GM13977 (cell line): ENCODE results near the gene ZNF442.

ENCODE experiments used
- DNase-seq: peaks from one replicate; pipeline ENCODE4 v3.0.0; 2012; ENCODE audit warnings: low spot score
- in situ Hi-C: fragments of 300-500 bp; cut with MboI; formaldehyde crosslinking; loops from one replicate; pipeline ENCODE4 v1.12.0; 2022; ENCODE audit warnings: low sequenced_read_pairs, low pct_unique_long_range_greater_than_20kb, mixed read lengths, inconsistent platforms; ENCODE audit not compliant: unreplicated experiment
- TF ChIP-seq, protein P1 (sequence below): IDR thresholded peaks from 2 replicates; pipeline ENCODE4 v1.5.1; 2012; ENCODE audit warnings: mild to moderate bottlenecking, control low read depth; ENCODE audit not compliant: insufficient read depth; ENCODE audit errors: extremely low read depth, missing control alignments

The ZNF442 gene

DNA sequence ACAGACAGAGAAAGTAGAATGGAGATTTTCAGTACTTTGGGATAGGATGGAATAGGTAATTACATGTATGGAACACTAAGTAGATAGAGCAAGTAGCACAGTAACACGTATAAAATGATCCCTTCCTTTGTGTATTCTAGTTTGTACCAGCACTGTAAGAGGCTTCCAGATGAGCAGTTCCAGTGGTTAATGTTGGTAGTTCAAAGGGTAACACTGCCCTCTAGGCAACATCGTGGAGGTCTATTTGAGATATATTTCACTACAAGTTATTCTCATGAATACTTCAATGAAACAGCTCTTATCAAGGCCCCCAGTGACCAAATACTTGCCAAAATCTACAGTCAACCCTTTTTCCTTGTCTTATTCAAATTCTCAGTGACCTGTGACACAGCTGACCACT, 18.6 kb downstream of the ZNF442 start:
- TF ChIP-seq, protein P1, sequence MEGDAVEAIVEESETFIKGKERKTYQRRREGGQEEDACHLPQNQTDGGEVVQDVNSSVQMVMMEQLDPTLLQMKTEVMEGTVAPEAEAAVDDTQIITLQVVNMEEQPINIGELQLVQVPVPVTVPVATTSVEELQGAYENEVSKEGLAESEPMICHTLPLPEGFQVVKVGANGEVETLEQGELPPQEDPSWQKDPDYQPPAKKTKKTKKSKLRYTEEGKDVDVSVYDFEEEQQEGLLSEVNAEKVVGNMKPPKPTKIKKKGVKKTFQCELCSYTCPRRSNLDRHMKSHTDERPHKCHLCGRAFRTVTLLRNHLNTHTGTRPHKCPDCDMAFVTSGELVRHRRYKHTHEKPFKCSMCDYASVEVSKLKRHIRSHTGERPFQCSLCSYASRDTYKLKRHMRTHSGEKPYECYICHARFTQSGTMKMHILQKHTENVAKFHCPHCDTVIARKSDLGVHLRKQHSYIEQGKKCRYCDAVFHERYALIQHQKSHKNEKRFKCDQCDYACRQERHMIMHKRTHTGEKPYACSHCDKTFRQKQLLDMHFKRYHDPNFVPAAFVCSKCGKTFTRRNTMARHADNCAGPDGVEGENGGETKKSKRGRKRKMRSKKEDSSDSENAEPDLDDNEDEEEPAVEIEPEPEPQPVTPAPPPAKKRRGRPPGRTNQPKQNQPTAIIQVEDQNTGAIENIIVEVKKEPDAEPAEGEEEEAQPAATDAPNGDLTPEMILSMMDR, result peak; percentile 26
- DNase-seq, result no peak
- in situ Hi-C loops, result no loop called here

DNA sequence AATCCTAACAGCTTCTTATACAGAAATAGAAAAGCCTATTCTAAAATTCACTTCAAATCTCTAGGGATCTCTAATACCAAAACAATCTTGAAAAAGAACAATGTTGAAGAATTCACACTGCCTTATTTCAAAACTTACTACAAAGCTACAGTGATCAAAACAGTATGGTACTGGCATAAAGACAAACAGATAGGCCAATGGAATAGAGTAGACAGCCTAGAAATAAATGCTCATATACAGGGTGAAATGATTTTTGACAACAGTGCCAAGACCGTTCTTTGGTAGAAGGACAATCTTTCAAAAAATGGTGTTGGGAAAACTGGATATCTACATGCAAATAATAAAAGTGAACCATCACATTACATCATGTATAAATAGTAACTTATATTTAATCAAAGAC, 20.3 kb downstream of the ZNF442 start:
- in situ Hi-C loops, result no loop called here
- TF ChIP-seq, protein P1, result no peak
- DNase-seq, result no peak

DNA sequence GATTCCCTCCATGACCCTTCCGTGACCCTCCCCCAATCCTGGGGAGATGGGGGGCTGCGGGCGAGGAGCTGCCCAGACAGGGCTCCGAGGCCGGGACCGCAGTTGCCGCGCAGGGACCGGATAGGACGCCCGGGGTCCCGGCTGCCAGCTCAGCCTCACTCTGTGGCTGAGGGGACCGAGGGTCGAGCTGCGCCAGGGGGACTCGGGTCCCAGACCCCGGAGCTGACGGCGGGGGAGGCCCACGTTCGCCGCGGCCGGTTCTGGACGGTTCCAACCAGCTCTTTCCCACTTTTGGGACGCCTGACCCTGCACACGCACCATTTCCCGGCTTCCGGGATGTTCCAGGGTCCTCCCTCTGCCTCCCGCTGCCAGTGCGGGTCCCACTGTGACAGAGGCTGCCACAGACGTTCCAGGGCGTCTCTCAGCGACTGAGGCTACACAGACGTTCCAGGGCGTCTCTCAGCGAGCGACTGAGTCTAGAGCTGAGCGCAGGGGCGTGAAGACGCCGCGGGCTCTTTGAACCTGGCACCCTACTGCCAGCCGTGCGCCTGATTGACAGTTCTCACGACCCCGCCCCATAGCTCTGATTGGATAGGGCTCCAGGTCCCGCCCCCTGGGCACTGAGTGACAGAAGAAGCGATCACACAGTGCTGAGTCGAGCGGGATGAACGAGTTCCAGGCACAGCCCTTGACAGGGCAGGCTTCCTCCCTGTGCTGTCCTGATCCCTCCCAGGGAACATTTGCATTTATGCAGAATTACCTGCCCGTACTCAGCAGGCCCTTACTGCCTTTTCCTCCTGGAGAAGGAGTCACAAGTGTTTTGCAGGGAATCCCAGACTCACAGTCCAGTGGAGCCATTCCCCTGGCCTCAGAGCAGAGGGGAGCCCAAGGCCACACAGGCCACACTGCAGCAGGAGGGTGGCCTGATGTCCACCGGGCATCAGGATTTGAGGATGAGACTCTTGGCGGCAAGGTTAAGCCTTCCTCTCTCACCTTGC, 32.0 kb downstream of the ZNF442 start, which contains the start of gene ZNF563:
Gene ZNF563 (minus strand): TSS at position 472 of the 998 bp plus-strand sequence. CDS start 151 bp downstream, at position 321.
- in situ Hi-C loops, result no loop called here
- DNase-seq, result peak; percentile 92

DNA sequence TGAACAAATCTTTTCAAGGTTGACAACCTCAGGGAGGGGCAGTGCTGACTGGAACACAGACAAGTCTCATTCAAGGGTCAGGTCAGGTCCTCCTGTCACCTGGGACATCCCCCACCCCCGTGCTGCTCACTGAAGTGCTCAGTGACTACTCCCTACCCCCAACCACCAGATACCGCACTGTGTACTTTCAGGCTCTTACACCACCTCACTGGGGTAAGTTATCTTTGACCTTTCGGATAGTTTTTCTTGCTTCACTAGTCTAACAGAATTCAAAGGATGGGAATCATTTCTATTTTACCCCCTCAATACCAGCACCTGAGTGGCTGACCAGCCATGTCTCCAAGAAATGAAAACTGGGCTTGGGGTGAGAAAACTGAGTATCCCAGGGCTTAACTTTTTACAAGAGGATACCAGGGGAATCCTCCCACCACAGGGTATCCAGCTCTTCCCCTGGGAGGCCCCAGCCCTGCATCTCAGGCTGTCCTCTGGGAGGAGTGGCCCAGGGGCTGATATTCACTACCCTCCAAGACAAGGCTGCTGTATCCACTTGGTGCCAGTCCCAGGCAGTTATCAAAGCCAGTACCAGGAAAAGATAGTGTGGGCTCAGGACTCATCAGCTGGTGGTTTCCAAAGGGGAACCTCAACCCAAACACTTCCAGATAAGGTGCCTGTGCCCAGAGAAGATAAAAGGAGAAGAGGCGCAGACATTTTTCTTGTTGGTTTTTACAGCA, 34.1 kb downstream of the ZNF442 start:
- DNase-seq, result peak; percentile 83
- in situ Hi-C loops, result no loop called here

More for the DNA sequence above, 32.0 kb downstream of the ZNF442 start, which contains the start of gene ZNF563:
- TF ChIP-seq, protein P1, result no peak

DNA sequence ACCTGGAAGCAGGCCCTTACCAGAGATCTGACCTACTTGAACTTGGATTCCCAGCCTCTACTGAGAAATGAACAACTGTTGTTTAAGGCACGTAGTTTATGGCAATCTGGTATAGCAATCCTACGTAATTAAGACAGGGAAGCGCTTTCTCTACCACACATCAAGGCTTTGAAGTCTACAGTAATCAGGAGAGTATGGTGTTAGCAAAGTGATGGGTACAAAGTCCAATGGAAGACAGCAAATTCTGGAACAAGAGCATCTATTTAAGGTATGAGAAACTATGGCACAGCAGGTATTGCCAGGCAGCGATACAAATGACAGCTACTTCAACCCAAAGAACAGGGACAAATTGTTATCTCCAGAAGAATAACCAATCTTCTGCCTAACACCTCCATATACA, 35.1 kb downstream of the ZNF442 start:
- in situ Hi-C loops, result no loop called here
- DNase-seq, result no peak
- TF ChIP-seq, protein P1, result no peak

More for the DNA sequence above, 34.1 kb downstream of the ZNF442 start:
- TF ChIP-seq, protein P1, result no peak

DNA sequence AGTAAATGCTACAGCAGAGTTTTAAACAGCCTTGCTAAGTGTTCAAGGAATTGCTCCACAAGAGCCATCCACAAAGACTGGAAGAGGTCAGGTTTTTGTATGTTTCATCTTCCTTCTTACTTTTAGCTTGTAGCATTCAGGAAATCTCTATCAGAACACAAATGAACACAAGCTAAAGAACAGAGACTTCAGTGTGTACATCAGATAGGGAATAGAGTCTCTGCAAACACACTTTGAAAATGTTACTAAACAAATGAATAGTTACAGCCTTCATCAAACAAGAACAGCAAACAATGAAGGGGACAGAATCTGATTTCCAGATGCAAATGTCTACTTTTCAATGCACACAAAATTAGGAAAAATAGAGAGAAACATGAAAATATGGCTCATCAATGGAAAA, 39.8 kb downstream of the ZNF442 start:
- TF ChIP-seq, protein P1, result no peak
- in situ Hi-C loops, result no loop called here
- no peak for DNase-seq
